ENCODE data around the gene RIMS3. TPM values are rescaled to one million over a fixed set of nuclear protein-coding genes. Genes with fewer than 3 reads are reported as not detected.

The RIMS3 gene
- polyA plus RNA-seq (31.6 and 36.9 TPM in 2 replicates), polyA minus RNA-seq (52.1 and 54.1 TPM in 2 replicates)

GRCh38 chr1:40665335-40666171 lies at the start of gene RIMS3:
Gene RIMS3, minus strand, starts transcription at chr1:40665682. Its CDS starts 23,757 bp downstream, at chr1:40641925.
- peak within 1 kb of the TSS; percentile 71 for H3K4me3 ChIP-seq (ENCODE audit: low read length)
- H3F3A ChIP-seq (ENCODE audit: insufficient read depth, low read length, poor library complexity, severe bottlenecking) = no peaks in the 10 kb centered on the region
- no peaks in the 10 kb centered on the region for H3K27me3 ChIP-seq (ENCODE audit: insufficient read depth, low read depth, low read length)
- H3K9ac ChIP-seq (ENCODE audit: low read length) = peak within 1 kb of the TSS; percentile 65
- H3K9me2 ChIP-seq (ENCODE audit: insufficient read depth, low read length) = no peaks in the 10 kb centered on the region
- H3K9me3 ChIP-seq (ENCODE audit: low read length) = no peaks in the 10 kb centered on the region
- no peak within 1 kb of the TSS for H3K27ac ChIP-seq (ENCODE audit: low read length)
- H3K4me2 ChIP-seq (ENCODE audit: low read length) = peak within 1 kb of the TSS; percentile 44
- H2AFZ ChIP-seq (ENCODE audit: low read depth, low read length) = peak within 1 kb of the TSS; percentile 56
- H3K79me2 ChIP-seq (replicated peaks; ENCODE audit: insufficient read depth, low read length) = no peaks in the 10 kb centered on the region
- H4K20me1 ChIP-seq (ENCODE audit: insufficient read depth) = no peaks in the 10 kb centered on the region
- no peak for TF ChIP-seq MXI1 (conservative IDR thresholded peaks at IDR 0.05; ENCODE audit: poor library complexity, severe bottlenecking)
- peak; percentile 21 for TF ChIP-seq SMC3 (conservative IDR thresholded peaks at IDR 0.05; ENCODE audit: poor library complexity)
- TF ChIP-seq, protein P1, sequence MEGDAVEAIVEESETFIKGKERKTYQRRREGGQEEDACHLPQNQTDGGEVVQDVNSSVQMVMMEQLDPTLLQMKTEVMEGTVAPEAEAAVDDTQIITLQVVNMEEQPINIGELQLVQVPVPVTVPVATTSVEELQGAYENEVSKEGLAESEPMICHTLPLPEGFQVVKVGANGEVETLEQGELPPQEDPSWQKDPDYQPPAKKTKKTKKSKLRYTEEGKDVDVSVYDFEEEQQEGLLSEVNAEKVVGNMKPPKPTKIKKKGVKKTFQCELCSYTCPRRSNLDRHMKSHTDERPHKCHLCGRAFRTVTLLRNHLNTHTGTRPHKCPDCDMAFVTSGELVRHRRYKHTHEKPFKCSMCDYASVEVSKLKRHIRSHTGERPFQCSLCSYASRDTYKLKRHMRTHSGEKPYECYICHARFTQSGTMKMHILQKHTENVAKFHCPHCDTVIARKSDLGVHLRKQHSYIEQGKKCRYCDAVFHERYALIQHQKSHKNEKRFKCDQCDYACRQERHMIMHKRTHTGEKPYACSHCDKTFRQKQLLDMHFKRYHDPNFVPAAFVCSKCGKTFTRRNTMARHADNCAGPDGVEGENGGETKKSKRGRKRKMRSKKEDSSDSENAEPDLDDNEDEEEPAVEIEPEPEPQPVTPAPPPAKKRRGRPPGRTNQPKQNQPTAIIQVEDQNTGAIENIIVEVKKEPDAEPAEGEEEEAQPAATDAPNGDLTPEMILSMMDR (IDR thresholded peaks at IDR 0.05; ENCODE audit: poor library complexity, severe bottlenecking) = peak; percentile 48
- peak; percentile 12 for TF ChIP-seq RAD21 (conservative IDR thresholded peaks at IDR 0.05)
- no peak for TF ChIP-seq EP300 (conservative IDR thresholded peaks at IDR 0.05; ENCODE audit: poor library complexity, severe bottlenecking)
- TF ChIP-seq, protein P2, sequence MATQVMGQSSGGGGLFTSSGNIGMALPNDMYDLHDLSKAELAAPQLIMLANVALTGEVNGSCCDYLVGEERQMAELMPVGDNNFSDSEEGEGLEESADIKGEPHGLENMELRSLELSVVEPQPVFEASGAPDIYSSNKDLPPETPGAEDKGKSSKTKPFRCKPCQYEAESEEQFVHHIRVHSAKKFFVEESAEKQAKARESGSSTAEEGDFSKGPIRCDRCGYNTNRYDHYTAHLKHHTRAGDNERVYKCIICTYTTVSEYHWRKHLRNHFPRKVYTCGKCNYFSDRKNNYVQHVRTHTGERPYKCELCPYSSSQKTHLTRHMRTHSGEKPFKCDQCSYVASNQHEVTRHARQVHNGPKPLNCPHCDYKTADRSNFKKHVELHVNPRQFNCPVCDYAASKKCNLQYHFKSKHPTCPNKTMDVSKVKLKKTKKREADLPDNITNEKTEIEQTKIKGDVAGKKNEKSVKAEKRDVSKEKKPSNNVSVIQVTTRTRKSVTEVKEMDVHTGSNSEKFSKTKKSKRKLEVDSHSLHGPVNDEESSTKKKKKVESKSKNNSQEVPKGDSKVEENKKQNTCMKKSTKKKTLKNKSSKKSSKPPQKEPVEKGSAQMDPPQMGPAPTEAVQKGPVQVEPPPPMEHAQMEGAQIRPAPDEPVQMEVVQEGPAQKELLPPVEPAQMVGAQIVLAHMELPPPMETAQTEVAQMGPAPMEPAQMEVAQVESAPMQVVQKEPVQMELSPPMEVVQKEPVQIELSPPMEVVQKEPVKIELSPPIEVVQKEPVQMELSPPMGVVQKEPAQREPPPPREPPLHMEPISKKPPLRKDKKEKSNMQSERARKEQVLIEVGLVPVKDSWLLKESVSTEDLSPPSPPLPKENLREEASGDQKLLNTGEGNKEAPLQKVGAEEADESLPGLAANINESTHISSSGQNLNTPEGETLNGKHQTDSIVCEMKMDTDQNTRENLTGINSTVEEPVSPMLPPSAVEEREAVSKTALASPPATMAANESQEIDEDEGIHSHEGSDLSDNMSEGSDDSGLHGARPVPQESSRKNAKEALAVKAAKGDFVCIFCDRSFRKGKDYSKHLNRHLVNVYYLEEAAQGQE (IDR thresholded peaks at IDR 0.05; ENCODE audit: borderline replicate concordance) = no peak
- TF ChIP-seq TAF1 (IDR thresholded peaks at IDR 0.05; ENCODE audit: low read depth) = no peak
- H3K36me3 ChIP-seq (ENCODE audit: insufficient read depth, low read length) = no peaks in the 10 kb centered on the region

GRCh38 chr1:40712997-40713396 lies 47.5 kb upstream of the RIMS3 start:
- no peaks in the 10 kb centered on the region for H3F3A ChIP-seq (ENCODE audit: insufficient read depth, low read length, poor library complexity, severe bottlenecking)
- H4K20me1 ChIP-seq (ENCODE audit: insufficient read depth) = no peaks in the 10 kb centered on the region
- no peaks in the 10 kb centered on the region for H3K36me3 ChIP-seq (ENCODE audit: insufficient read depth, low read length)
- no peak overlapping the region for H3K4me2 ChIP-seq (ENCODE audit: low read length)
- H3K27me3 ChIP-seq (ENCODE audit: insufficient read depth, low read depth, low read length) = no peaks in the 10 kb centered on the region
- no peak overlapping the region for H2AFZ ChIP-seq (ENCODE audit: low read depth, low read length)
- H3K27ac ChIP-seq (ENCODE audit: low read length) = no peak overlapping the region
- no peaks in the 10 kb centered on the region for H3K9me2 ChIP-seq (ENCODE audit: insufficient read depth, low read length)
- no peaks in the 10 kb centered on the region for H3K9me3 ChIP-seq (ENCODE audit: low read length)
- H3K79me2 ChIP-seq (replicated peaks; ENCODE audit: insufficient read depth, low read length) = peaks cover 73% of the 10 kb centered on the region
- H3K4me3 ChIP-seq (ENCODE audit: low read length) = no peak overlapping the region
- TF ChIP-seq SMC3 (conservative IDR thresholded peaks at IDR 0.05; ENCODE audit: poor library complexity) = no peak
- no peak for TF ChIP-seq EZH2 (IDR thresholded peaks at IDR 0.05; ENCODE audit: borderline replicate concordance, insufficient read depth, low read length, poor library complexity, severe bottlenecking)
- TF ChIP-seq MXI1 (conservative IDR thresholded peaks at IDR 0.05; ENCODE audit: poor library complexity, severe bottlenecking) = no peak
- TF ChIP-seq EP300 (conservative IDR thresholded peaks at IDR 0.05; ENCODE audit: poor library complexity, severe bottlenecking) = no peak
- TF ChIP-seq, protein P1 (IDR thresholded peaks at IDR 0.05; ENCODE audit: poor library complexity, severe bottlenecking) = no peak
- TF ChIP-seq TAF1 (IDR thresholded peaks at IDR 0.05; ENCODE audit: low read depth) = no peak
- TF ChIP-seq RAD21 (conservative IDR thresholded peaks at IDR 0.05) = no peak
- TF ChIP-seq, protein P2 (IDR thresholded peaks at IDR 0.05; ENCODE audit: borderline replicate concordance) = no peak
- TF ChIP-seq POLR2AphosphoS5 (IDR thresholded peaks at IDR 0.05) = no peak
- H3K9ac ChIP-seq (ENCODE audit: low read length) = no peak overlapping the region

Data from neural cell (in vitro differentiated cells).